IMR-90 (cell line): ENCODE data around the gene LRRC61. TPM values are rescaled to one million over a fixed set of nuclear protein-coding genes. Genes with fewer than 3 reads are reported as not detected.
"Not testable (repeated sequence)": the region's sequence is repeated elsewhere in the genome, so short reads cannot be mapped to it uniquely, and the experiment has no call there.

Source experiments
- ATAC-seq: fragments of 200-7000 bp; cut with Tn5 transposase; 2 replicates; pipeline ENCODE4 v1.9.1; 2020; ENCODE audit warnings: low read depth, mild to moderate bottlenecking, moderate library complexity
- BruUV-seq: library from RNA; stranded (reverse); fragments of 400-500 nt; replicated peaks from 2 replicates; lab custom pipeline; 2021; lab: Mats Ljungman, UMichigan
- CTCF ChIA-PET: fragments of 300-600 bp; formaldehyde crosslinking; extraction: SDS; loops from one replicate; lab custom pipeline; 2021; ENCODE audit warnings: antibody characterized with exemption; lab: Yijun Ruan, JAX
- POLR2A ChIA-PET: fragments of 300-600 bp; sonication (Branson Sonifier 250); formaldehyde crosslinking; loops from one replicate; lab custom pipeline; 2022; ENCODE audit warnings: antibody characterized with exemption; ENCODE audit not compliant: unreplicated experiment; lab: Charles Lee
- DNase-seq: peaks from one replicate; pipeline ENCODE4 v3.0.0; 2013
- H2AFZ ChIP-seq: replicated peaks from 2 replicates; pipeline ENCODE3; 2013; ENCODE audit warnings: low read length, mild to moderate bottlenecking; ENCODE audit not compliant: poor library complexity
- H2AK5ac ChIP-seq: 2 replicates; pipeline ENCODE4 v1.6.1; 2013; ENCODE audit warnings: low read depth, low read length, inconsistent platforms
- H2AK9ac ChIP-seq: replicated peaks from 2 replicates; pipeline ENCODE3; 2013; ENCODE audit warnings: mild to moderate bottlenecking, low read depth, low read length, moderate library complexity; ENCODE audit not compliant: poor library complexity
- H2BK120ac ChIP-seq: 2 replicates; pipeline ENCODE4 v1.6.1; 2013; ENCODE audit warnings: low read depth, low read length, inconsistent platforms
- H2BK15ac ChIP-seq: 3 replicates; pipeline ENCODE4 v1.6.1; 2013; ENCODE audit warnings: low read depth, low read length, inconsistent platforms
- H2BK20ac ChIP-seq: 2 replicates; pipeline ENCODE4 v1.6.1; 2013; ENCODE audit warnings: low read depth, mild to moderate bottlenecking, inconsistent platforms, low read length, moderate library complexity
- H2BK5ac ChIP-seq: 2 replicates; pipeline ENCODE4 v1.6.1; 2013; ENCODE audit warnings: mild to moderate bottlenecking, low read depth, low read length, inconsistent platforms; ENCODE audit not compliant: poor library complexity, severe bottlenecking
- H3K14ac ChIP-seq: replicated peaks from 2 replicates; pipeline ENCODE4 v1.6.1; 2013; ENCODE audit warnings: low read depth, low read length, inconsistent platforms
- H3K18ac ChIP-seq: 2 replicates; pipeline ENCODE4 v1.6.1; 2013; ENCODE audit warnings: low read depth, low read length, control low read depth
- H3K23ac ChIP-seq: 2 replicates; pipeline ENCODE4 v1.6.1; 2013; ENCODE audit warnings: low read depth, low read length, inconsistent platforms
- H3K27ac ChIP-seq: 2 replicates; pipeline ENCODE4 v1.5.1; 2013; ENCODE audit warnings: mild to moderate bottlenecking, control low read depth, low read length; ENCODE audit not compliant: insufficient read depth
- H3K27me3 ChIP-seq: 2 replicates; pipeline ENCODE4 v1.6.1; 2013; ENCODE audit warnings: low read length; ENCODE audit not compliant: control insufficient read depth, insufficient read depth
- H3K36me3 ChIP-seq: 2 replicates; pipeline ENCODE4 v1.6.1; 2013; ENCODE audit warnings: low read length, mixed read lengths; ENCODE audit not compliant: control insufficient read depth, insufficient read depth
- H3K4ac ChIP-seq: 2 replicates; pipeline ENCODE4 v1.6.1; 2013; ENCODE audit warnings: low read depth, low read length, inconsistent platforms
- H3K4me1 ChIP-seq: 2 replicates; pipeline ENCODE4 v1.6.1; 2013; ENCODE audit warnings: low read length, mixed read lengths; ENCODE audit not compliant: control insufficient read depth, insufficient read depth
- H3K4me2 ChIP-seq: 2 replicates; pipeline ENCODE4 v1.6.1; 2013; ENCODE audit warnings: low read depth, mild to moderate bottlenecking, control low read depth, low read length, moderate library complexity
- H3K4me3 ChIP-seq: 2 replicates; pipeline ENCODE4 v1.5.1; 2013; ENCODE audit warnings: low read depth, mild to moderate bottlenecking, control low read depth, low read length, moderate library complexity; ENCODE audit not compliant: insufficient read depth
- H3K56ac ChIP-seq: 2 replicates; pipeline ENCODE4 v1.6.1; 2013; ENCODE audit warnings: low read length, inconsistent platforms; ENCODE audit not compliant: insufficient read depth; ENCODE audit errors: extremely low read depth
- H3K79me1 ChIP-seq, 2 experiments: 2 replicates each; pipeline ENCODE4 v1.6.1; 2013; ENCODE audit warnings: low read length in 2 of 2, inconsistent platforms in 1 of 2, low read depth in 1 of 2
- H3K9ac ChIP-seq: 2 replicates; pipeline ENCODE4 v1.6.1; 2013; ENCODE audit warnings: low read depth, low read length, control low read depth
- H3K9me1 ChIP-seq: 2 replicates; pipeline ENCODE4 v1.6.1; 2013; ENCODE audit warnings: low read length, inconsistent platforms; ENCODE audit not compliant: insufficient read depth
- H3K9me3 ChIP-seq: 2 replicates; pipeline ENCODE4 v1.6.1; 2013; ENCODE audit warnings: low read length; ENCODE audit not compliant: control insufficient read depth, insufficient read depth
- H4K20me1 ChIP-seq: 2 replicates; pipeline ENCODE4 v1.6.1; 2013; ENCODE audit warnings: low read length, inconsistent platforms; ENCODE audit not compliant: insufficient read depth
- H4K5ac ChIP-seq: 2 replicates; pipeline ENCODE4 v1.6.1; 2013; ENCODE audit warnings: mild to moderate bottlenecking, low read depth, low read length, control low read depth
- H4K8ac ChIP-seq, 2 experiments: 2 replicates each; pipeline ENCODE4 v1.6.1; 2013; ENCODE audit warnings: low read depth in 2 of 2, low read length in 2 of 2, control low read depth in 1 of 2, inconsistent platforms in 1 of 2
- H4K91ac ChIP-seq: 2 replicates; pipeline ENCODE4 v1.6.1; 2013; ENCODE audit warnings: low read depth, low read length, inconsistent platforms; ENCODE audit not compliant: insufficient read depth
- WGBS, 2 experiments: methylation state at CpG; one replicate each; pipeline versions ENCODE4 v1.1.5 to v1.1.7; 2013; ENCODE audit warnings: missing lambda C conversion rate in 2 of 2; ENCODE audit not compliant: insufficient read length in 1 of 2; ENCODE audit errors: extremely low coverage in 2 of 2; 5-methylcytosine and 5-hydroxymethylcytosine counted together
- dilution Hi-C: fragments of 300-500 bp; cut with HindIII; formaldehyde crosslinking; loops from one replicate; pipeline ENCODE4 v1.14.3; 2018; ENCODE audit warnings: low sequenced_read_pairs; ENCODE audit not compliant: unreplicated experiment
- in situ Hi-C: fragments of 300-500 bp; cut with MboI; formaldehyde crosslinking; loops from 3 replicates; pipeline ENCODE4 v1.14.3; 2019; ENCODE audit warnings: low sequenced_read_pairs, inconsistent platforms, mixed read lengths
- intact Hi-C: fragments of 100-400 bp; cut with micrococcal nuclease; formaldehyde crosslinking; loops from 2 replicates; pipeline ENCODE4 v1.10.0; 2022
- polyA plus RNA-seq, 3 experiments: library from polyadenylated mRNA; depleted of rRNA; stranded (reverse); fragments of >200 nt; gene quantifications; 2 replicates each; pipeline ENCODE4 v1.2.3, GENCODE V29; 2012; ENCODE audit warnings: low replicate concordance in 1 of 3
- total RNA-seq: library from RNA; depleted of rRNA; stranded (reverse); fragments of >200 nt; gene quantifications from 2 replicates; pipeline ENCODE4 v1.2.3, GENCODE V29; 2012

The LRRC61 gene
- total and polyA plus RNA-seq, 2 of the 4 experiments (the other 2 are of a cell fraction) = 0.07 TPM; not detected in 1

DNA sequence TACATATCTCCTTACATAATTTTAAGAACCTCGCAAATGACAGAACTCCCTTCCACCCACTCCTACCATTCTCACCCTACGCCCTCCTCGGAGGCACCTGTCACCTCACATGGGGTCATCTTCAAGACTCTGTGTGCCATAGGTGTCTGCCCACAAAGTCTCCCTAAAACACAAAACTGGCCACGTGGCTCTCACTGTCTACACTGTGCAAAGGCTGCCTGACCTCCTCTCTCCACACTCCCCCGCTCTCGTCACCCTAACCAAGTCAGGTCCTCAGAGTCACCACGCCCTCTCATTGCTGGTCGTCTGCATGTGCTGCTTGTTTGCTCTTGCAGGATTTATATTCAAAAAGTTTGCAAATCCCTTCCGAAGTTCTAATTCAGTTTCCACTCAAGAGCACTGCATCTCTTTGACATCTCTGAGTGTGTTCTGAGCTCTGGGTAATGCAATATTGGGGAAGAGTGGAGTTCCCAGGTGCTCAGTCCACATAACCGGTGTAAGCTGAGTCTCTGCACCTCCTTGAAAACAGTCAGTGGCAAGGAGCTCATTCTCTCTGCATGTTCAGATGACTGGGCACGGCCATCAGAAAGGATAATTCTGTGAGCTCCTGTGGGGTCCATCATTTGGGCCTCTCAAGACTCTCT lies 17.8 kb upstream of the LRRC61 start:
- H3K23ac ChIP-seq, H3K4me1 ChIP-seq, H2AK9ac ChIP-seq, H2BK15ac ChIP-seq, H3K4me2 ChIP-seq, H2BK5ac ChIP-seq, H4K5ac ChIP-seq, CTCF ChIA-PET, POLR2A ChIA-PET, H3K4ac ChIP-seq, intact Hi-C loops, dilution Hi-C loops, H3K27ac ChIP-seq, H4K20me1 ChIP-seq, DNase-seq, ATAC-seq, H2BK120ac ChIP-seq, H3K79me1 ChIP-seq, H4K91ac ChIP-seq, H3K27me3 ChIP-seq, H3K14ac ChIP-seq, H3K36me3 ChIP-seq, H2BK20ac ChIP-seq, BruUV-seq, H3K9me3 ChIP-seq, H2AFZ ChIP-seq, H3K9me1 ChIP-seq, H3K4me3 ChIP-seq, H2AK5ac ChIP-seq, H4K8ac ChIP-seq, H3K9ac ChIP-seq, H3K18ac ChIP-seq, H3K56ac ChIP-seq: not testable (repeated sequence)
- in situ Hi-C loops = loop anchor here (25.0 kb wide), 1 partner anchor 432 kb away; the partner anchor contains the start of gene GIMAP5
- no CpG with 5 or more reads among the region's 11 CpGs for WGBS, 2 experiments
